GM10266 (cell line): Measurements from ENCODE around the gene P2RY4.
"Not testable (repeated sequence)": the region's sequence is repeated elsewhere in the genome, so short reads cannot be mapped to it uniquely, and the experiment has no call there.

Experiments used
- DNase-seq: peaks from one replicate; pipeline ENCODE4 v3.0.0; 2012; ENCODE audit errors: extremely low spot score
- TF ChIP-seq, protein P1 (sequence below): IDR thresholded peaks from 2 replicates; pipeline ENCODE4 v1.5.1; 2012; ENCODE audit warnings: mild to moderate bottlenecking, low read depth; ENCODE audit not compliant: control insufficient read depth, insufficient read depth; ENCODE audit errors: missing control alignments

P2RY4 gene

DNA sequence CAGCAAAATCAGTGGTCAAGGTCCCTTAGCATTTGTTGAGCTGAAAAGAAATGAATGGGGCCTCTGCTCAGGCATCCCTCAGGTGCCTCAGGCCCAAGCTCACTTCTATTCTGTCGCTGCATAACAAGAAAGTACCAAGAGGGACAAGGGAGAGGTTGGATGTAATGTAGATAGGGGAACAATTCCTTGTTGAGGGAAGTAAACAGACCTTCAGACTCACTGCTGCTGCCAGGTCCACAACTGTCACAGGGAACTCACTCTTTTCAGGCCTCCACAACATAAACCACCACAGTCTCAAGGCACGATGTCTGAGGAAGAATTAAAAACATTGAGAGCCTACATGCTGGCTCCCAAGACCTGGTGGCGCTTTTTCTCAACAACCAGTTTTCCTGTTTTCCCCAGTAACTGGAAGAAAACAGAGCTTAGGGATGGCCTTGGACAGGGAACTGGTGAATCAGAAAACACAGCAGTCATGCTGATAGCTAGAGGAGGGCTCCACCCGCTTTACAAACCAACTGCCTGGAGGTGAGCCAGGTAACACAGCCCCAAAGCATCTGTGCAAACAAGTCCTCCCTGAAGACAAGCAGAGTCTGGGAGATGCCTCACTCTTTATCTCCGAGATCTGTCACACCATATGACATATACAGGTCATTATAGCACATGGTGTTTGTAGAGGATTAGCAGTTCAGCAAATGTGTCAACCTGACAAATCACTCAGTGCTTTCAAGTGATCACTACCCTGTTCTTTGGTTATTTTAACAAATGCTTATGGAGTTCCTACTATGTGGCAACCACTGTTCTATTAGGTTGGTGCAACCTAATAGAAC is 39.9 kb downstream of the P2RY4 start:
- no peak for DNase-seq
- TF ChIP-seq, protein P1, sequence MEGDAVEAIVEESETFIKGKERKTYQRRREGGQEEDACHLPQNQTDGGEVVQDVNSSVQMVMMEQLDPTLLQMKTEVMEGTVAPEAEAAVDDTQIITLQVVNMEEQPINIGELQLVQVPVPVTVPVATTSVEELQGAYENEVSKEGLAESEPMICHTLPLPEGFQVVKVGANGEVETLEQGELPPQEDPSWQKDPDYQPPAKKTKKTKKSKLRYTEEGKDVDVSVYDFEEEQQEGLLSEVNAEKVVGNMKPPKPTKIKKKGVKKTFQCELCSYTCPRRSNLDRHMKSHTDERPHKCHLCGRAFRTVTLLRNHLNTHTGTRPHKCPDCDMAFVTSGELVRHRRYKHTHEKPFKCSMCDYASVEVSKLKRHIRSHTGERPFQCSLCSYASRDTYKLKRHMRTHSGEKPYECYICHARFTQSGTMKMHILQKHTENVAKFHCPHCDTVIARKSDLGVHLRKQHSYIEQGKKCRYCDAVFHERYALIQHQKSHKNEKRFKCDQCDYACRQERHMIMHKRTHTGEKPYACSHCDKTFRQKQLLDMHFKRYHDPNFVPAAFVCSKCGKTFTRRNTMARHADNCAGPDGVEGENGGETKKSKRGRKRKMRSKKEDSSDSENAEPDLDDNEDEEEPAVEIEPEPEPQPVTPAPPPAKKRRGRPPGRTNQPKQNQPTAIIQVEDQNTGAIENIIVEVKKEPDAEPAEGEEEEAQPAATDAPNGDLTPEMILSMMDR = no peak

DNA sequence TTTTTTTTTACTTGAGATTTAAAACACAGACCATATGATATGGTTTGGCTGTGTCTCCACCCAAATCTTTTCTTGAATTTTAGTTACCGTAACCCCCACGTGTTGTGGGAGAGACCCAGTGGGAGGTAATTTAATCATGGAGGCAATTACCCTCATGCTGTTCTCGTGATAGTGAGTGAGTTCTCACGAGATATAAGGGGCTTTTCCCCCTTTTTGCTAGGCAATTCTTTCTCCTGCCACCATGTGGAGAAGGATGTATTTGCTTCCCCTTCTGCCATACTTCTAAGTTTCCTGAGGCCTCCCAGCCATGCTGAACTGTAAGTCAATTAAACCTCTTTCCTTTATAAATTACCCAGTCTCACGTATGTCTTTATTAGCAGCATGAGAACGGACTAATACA is 50.4 kb downstream of the P2RY4 start:
- not testable (repeated sequence) for DNase-seq

DNA sequence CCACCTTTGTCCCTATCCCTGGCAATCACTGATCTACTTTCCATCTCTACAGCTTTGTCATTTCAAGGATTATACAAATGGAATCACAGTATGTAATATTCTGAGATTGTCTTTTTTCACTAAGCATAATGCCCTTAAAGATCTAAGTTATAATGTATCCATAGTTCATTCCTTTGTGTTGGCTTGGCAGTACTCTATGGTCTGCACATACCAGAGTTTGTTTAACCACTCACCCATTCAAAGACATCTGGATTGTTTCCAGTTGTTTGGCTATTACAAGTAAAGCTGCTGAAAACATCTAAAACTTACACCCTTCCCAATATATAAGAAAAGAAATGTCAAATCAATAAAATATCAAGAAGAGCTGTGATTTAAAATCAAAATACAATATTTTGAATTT is 51.5 kb downstream of the P2RY4 start:
- DNase-seq = no peak

More for the DNA sequence above, 51.5 kb downstream of the P2RY4 start:
- TF ChIP-seq, protein P1 = no peak
